Neural progenitor cell (in vitro differentiated cells): Measurements from ENCODE around the gene KAT8. TPM values are rescaled to one million over a fixed set of nuclear protein-coding genes. Genes with fewer than 3 reads are reported as not detected.
"Not testable (repeated sequence)": the region's sequence is repeated elsewhere in the genome, so short reads cannot be mapped to it uniquely, and the experiment has no call there.

Experiments
- DNase-seq: peaks from one replicate; pipeline ENCODE4 v3.0.0-alpha.2; 2016; ENCODE audit warnings: low spot score
- H2AFZ ChIP-seq: fragments of 200-600 bp; sonication (generic); replicated peaks from 2 replicates; pipeline ENCODE4 v1.6.1; 2016; ENCODE audit warnings: antibody characterized with exemption
- H3F3A ChIP-seq: fragments of 200-600 bp; sonication (generic); 2 replicates; pipeline ENCODE4 v1.6.1; 2016; ENCODE audit warnings: antibody characterized with exemption, low read depth
- H3K27ac ChIP-seq: fragments of 200-600 bp; sonication (generic); 2 replicates; pipeline ENCODE4 v1.5.1; 2016; ENCODE audit warnings: mild to moderate bottlenecking
- H3K27me3 ChIP-seq: fragments of 200-600 bp; sonication (generic); 2 replicates; pipeline ENCODE4 v1.6.1; 2016; ENCODE audit warnings: mild to moderate bottlenecking, moderate library complexity
- H3K36me3 ChIP-seq: fragments of 200-600 bp; sonication (generic); 2 replicates; pipeline ENCODE4 v1.5.1; 2016
- H3K4me1 ChIP-seq: fragments of 200-600 bp; sonication (generic); 2 replicates; pipeline ENCODE4 v1.6.1; 2016; ENCODE audit warnings: mixed run types
- H3K4me2 ChIP-seq: fragments of 200-600 bp; sonication (generic); 2 replicates; pipeline ENCODE4 v1.6.1; 2016
- H3K4me3 ChIP-seq: fragments of 200-600 bp; sonication (generic); 2 replicates; pipeline ENCODE4 v1.5.1; 2016
- H3K79me2 ChIP-seq: fragments of 200-600 bp; sonication (generic); 2 replicates; pipeline ENCODE4 v1.6.1; 2016; ENCODE audit warnings: low read depth
- H3K9ac ChIP-seq: fragments of 200-600 bp; sonication (generic); 2 replicates; pipeline ENCODE4 v1.6.1; 2016
- H3K9me3 ChIP-seq: fragments of 200-600 bp; sonication (generic); 2 replicates; pipeline ENCODE4 v1.5.1; 2016; ENCODE audit warnings: low read depth
- H4K20me1 ChIP-seq: fragments of 200-600 bp; sonication (generic); 2 replicates; pipeline ENCODE4 v1.6.1; 2016; ENCODE audit warnings: low read depth
- H3K27ac Mint-ChIP-seq: 3 replicates; pipeline ENCODE4 v1.8.0; 2021; ENCODE audit warnings: mixed read lengths
- H3K27me3 Mint-ChIP-seq: 2 replicates; pipeline ENCODE4 v1.8.0; 2022; ENCODE audit warnings: low read depth, mild to moderate bottlenecking, inconsistent platforms, moderate library complexity, mixed read lengths; ENCODE audit not compliant: insufficient read depth
- H3K36me3 Mint-ChIP-seq: 3 replicates; pipeline ENCODE4 v1.8.0; 2021; ENCODE audit warnings: mixed read lengths
- H3K4me1 Mint-ChIP-seq: 3 replicates; pipeline ENCODE4 v1.8.0; 2021; ENCODE audit warnings: mixed read lengths
- H3K4me3 Mint-ChIP-seq: 3 replicates; pipeline ENCODE4 v1.8.0; 2021; ENCODE audit warnings: mild to moderate bottlenecking, moderate library complexity, mixed read lengths
- H3K9me3 Mint-ChIP-seq: 3 replicates; pipeline ENCODE4 v1.8.0; 2020; ENCODE audit warnings: mixed read lengths
- EZH2 ChIP-seq: fragments of 200-600 bp; sonication (generic); IDR thresholded peaks from 2 replicates; pipeline ENCODE4 v1.6.1; 2017; ENCODE audit warnings: antibody characterized with exemption, mild to moderate bottlenecking, moderate library complexity
- EZH2phosphoT487 ChIP-seq: fragments of 200-600 bp; sonication (generic); IDR thresholded peaks from 2 replicates; pipeline ENCODE4 v1.6.1; 2017; ENCODE audit warnings: antibody characterized with exemption
- total RNA-seq: library from RNA; depleted of rRNA; stranded (reverse); fragments of >200 nt; gene quantifications from 2 replicates; pipeline ENCODE4 v1.2.3, GENCODE V29; 2015; ENCODE audit warnings: low replicate concordance
- TF ChIP-seq, protein P1 (sequence below): fragments of 200-600 bp; sonication (generic); IDR thresholded peaks from 2 replicates; pipeline ENCODE4 v1.5.1; 2017; ENCODE audit warnings: antibody characterized with exemption, mild to moderate bottlenecking

KAT8 gene
- total RNA-seq, 1 donor from 2014 or later = 59.7 TPM

DNA sequence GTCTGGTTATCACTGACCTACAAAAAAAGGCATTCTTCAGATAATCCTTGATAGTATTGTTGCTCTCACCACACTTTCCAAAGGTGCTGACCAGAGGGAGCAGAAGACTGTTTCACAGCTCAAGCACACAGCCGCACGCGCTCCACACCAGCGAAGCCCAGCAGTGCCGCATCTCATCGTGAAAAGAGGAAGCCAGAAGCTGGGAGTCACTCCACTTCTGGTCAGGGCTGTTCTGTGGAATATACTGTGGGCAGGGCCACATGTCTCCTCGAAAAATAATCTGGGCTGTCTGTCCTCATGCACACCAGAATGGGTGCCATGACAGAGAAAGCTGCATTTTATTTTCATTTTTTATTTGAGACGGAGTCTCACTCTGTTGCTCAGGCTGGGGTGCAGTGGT is 39.7 kb downstream of the KAT8 start:
- no peaks in the 10 kb centered on the region for H3K4me1 ChIP-seq
- H3K27me3 ChIP-seq = no peaks in the 10 kb centered on the region
- H3K9me3 ChIP-seq = no peaks in the 10 kb centered on the region
- H3K9ac ChIP-seq = no peak overlapping the region
- peaks cover 4% of the 10 kb centered on the region for H3K27me3 Mint-ChIP-seq
- no peak overlapping the region for H3K4me2 ChIP-seq
- H4K20me1 ChIP-seq = no peaks in the 10 kb centered on the region
- H2AFZ ChIP-seq = no peak overlapping the region
- no peaks in the 10 kb centered on the region for H3K9me3 Mint-ChIP-seq
- no peak for TF ChIP-seq EZH2phosphoT487
- no peak for TF ChIP-seq EZH2
- TF ChIP-seq, protein P1, sequence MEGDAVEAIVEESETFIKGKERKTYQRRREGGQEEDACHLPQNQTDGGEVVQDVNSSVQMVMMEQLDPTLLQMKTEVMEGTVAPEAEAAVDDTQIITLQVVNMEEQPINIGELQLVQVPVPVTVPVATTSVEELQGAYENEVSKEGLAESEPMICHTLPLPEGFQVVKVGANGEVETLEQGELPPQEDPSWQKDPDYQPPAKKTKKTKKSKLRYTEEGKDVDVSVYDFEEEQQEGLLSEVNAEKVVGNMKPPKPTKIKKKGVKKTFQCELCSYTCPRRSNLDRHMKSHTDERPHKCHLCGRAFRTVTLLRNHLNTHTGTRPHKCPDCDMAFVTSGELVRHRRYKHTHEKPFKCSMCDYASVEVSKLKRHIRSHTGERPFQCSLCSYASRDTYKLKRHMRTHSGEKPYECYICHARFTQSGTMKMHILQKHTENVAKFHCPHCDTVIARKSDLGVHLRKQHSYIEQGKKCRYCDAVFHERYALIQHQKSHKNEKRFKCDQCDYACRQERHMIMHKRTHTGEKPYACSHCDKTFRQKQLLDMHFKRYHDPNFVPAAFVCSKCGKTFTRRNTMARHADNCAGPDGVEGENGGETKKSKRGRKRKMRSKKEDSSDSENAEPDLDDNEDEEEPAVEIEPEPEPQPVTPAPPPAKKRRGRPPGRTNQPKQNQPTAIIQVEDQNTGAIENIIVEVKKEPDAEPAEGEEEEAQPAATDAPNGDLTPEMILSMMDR = no peak
- no peak for DNase-seq
- H3F3A ChIP-seq = no peaks in the 10 kb centered on the region
- H3K4me1 Mint-ChIP-seq = no peaks in the 10 kb centered on the region
- no peak overlapping the region for H3K4me3 Mint-ChIP-seq
- no peak overlapping the region for H3K4me3 ChIP-seq
- H3K27ac Mint-ChIP-seq = no peak overlapping the region
- H3K27ac ChIP-seq = no peak overlapping the region
- no peaks in the 10 kb centered on the region for H3K79me2 ChIP-seq
- H3K36me3 Mint-ChIP-seq = no peaks in the 10 kb centered on the region
- no peaks in the 10 kb centered on the region for H3K36me3 ChIP-seq

DNA sequence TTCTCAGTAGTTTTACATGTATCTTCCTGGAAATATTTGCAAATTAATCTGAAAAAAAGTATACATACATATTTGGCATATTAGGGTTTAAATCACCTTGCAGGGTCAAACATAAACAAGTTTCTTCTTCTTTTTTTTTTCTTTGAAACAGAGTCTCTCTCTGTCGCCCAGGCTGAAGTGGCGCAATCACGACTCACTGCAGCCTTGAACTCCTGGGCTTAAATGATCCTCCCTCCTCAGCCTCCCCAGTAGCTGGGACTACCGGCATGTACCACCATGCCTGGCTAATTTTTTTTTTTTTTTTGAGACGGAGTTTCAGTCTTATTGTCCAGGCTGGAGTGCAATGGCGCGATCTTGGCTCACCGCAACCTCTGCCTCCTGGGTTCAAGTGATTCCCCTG is 49.9 kb downstream of the KAT8 start:
- peaks cover 6% of the 10 kb centered on the region for H3F3A ChIP-seq
- H3K79me2 ChIP-seq = no peaks in the 10 kb centered on the region
- peaks cover 5% of the 10 kb centered on the region for H3K27me3 Mint-ChIP-seq
- H3K4me2 ChIP-seq = no peak overlapping the region
- H3K9ac ChIP-seq = no peak overlapping the region
- peaks cover 13% of the 10 kb centered on the region for H3K27me3 ChIP-seq
- no peak overlapping the region for H2AFZ ChIP-seq
- no peaks in the 10 kb centered on the region for H3K36me3 Mint-ChIP-seq
- H3K4me3 ChIP-seq = no peak overlapping the region
- peaks cover 14% of the 10 kb centered on the region for H4K20me1 ChIP-seq
- no peak overlapping the region for H3K27ac ChIP-seq
- DNase-seq = no peak
- no peaks in the 10 kb centered on the region for H3K9me3 ChIP-seq
- peaks cover 27% of the 10 kb centered on the region for H3K4me1 Mint-ChIP-seq
- H3K9me3 Mint-ChIP-seq = peaks cover 2% of the 10 kb centered on the region
- peaks cover 6% of the 10 kb centered on the region for H3K4me1 ChIP-seq
- H3K36me3 ChIP-seq = no peaks in the 10 kb centered on the region
- no peak overlapping the region for H3K27ac Mint-ChIP-seq
- no peak overlapping the region for H3K4me3 Mint-ChIP-seq
- TF ChIP-seq EZH2phosphoT487 (no peak), EZH2 (no peak)
- TF ChIP-seq, protein P1 = no peak

DNA sequence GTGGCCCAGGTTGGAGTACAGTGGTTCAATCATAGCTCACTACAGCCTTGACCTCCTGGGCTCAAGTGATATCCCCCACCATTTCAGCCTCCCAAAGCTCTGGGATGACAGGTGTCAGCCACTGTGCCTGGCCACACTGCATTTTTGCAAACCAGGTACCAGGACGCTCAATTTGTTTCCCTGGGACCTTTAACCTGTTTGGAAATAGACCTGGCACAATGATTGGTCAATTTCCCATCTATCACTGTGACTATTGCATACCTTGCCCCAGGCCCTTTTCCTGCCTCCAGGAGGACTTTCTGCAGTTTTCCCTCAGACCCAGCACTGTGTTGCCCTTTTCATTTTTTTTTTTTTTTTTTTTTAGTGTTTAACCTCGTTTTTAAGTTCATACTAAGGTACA is 51.4 kb downstream of the KAT8 start:
- Histone ChIP-seq H2AFZ (no peak overlapping the region), H3F3A (peaks cover 6% of the 10 kb centered on the region), H4K20me1 (peaks cover 14% of the 10 kb centered on the region), H3K27me3 (peaks cover 13% of the 10 kb centered on the region), H3K79me2 (no peaks in the 10 kb centered on the region), H3K4me3 (no peak overlapping the region), H3K4me1 (peaks cover 6% of the 10 kb centered on the region), H3K36me3 (no peaks in the 10 kb centered on the region), H3K9me3 (no peaks in the 10 kb centered on the region), H3K4me2 (no peak overlapping the region), H3K9ac (no peak overlapping the region), H3K27ac (no peak overlapping the region)
- no peak for DNase-seq
- peaks cover 33% of the 10 kb centered on the region for H3K4me1 Mint-ChIP-seq
- no peak overlapping the region for H3K4me3 Mint-ChIP-seq
- H3K9me3 Mint-ChIP-seq = peaks cover 2% of the 10 kb centered on the region
- peak overlapping the region; percentile 53 for H3K27ac Mint-ChIP-seq
- peaks cover 5% of the 10 kb centered on the region for H3K27me3 Mint-ChIP-seq
- no peaks in the 10 kb centered on the region for H3K36me3 Mint-ChIP-seq
- TF ChIP-seq EZH2 = no peak
- TF ChIP-seq, protein P1 = no peak

DNA sequence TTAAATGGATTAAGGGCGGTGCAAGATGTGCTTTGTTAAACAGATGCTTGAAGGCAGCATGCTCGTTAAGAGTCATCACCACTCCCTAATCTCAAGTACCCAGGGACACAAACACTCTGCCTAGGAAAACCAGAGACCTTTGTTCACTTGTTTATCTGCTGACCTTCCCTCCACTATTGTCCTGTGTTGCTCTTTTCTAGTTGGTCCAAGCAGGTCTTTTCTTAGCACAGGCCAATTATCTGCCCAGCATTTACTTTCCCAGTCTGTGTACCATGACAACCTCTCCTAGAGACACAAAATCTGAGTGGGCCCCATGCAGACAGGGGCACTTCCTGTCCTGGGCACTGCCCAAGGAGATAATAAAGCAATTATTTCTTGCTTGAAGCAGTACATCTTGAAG is 52.6 kb downstream of the KAT8 start:
- Mint-ChIP-seq H3K27ac (peak overlapping the region; percentile 95), H3K4me3 (peak overlapping the region; percentile 52)
- peak; percentile 52 for DNase-seq

More for the DNA sequence above, 52.6 kb downstream of the KAT8 start:
- H3K9me3 Mint-ChIP-seq, H2AFZ ChIP-seq, H3K9me3 ChIP-seq, H3K36me3 ChIP-seq, H3K27ac ChIP-seq, H3K4me1 ChIP-seq, H3K4me3 ChIP-seq, H3K9ac ChIP-seq, H3F3A ChIP-seq, H3K27me3 Mint-ChIP-seq, H3K79me2 ChIP-seq, H3K36me3 Mint-ChIP-seq: not testable (repeated sequence)
- peaks cover 14% of the 10 kb centered on the region for H4K20me1 ChIP-seq
- peaks cover 13% of the 10 kb centered on the region for H3K27me3 ChIP-seq
- peaks cover 35% of the 10 kb centered on the region for H3K4me1 Mint-ChIP-seq
- peak overlapping the region; percentile 54 for H3K4me2 ChIP-seq
